HepG2 (cell line): ENCODE data around the gene SOX13. TPM values are rescaled to one million over a fixed set of nuclear protein-coding genes. Genes with fewer than 3 reads are reported as not detected.
A peak's percentile ranks its signal among the peaks of the same experiment; 100 is the strongest.

Experiments
- GTF2F1 ChIP-seq: fragments of 150-350 bp; IDR thresholded peaks from 2 replicates; pipeline ENCODE4 v1.6.1; 2014; ENCODE audit warnings: low read length
- HDAC1 ChIP-seq: sonication (generic); formaldehyde crosslinking; IDR thresholded peaks from 2 replicates; pipeline ENCODE4 v1.5.1; 2020; ENCODE audit warnings: mild to moderate bottlenecking, missing genetic modification reagents
- IKZF1 ChIP-seq: fragments of 450-650 bp; IDR thresholded peaks from 2 replicates; pipeline ENCODE4 v1.7.1; 2016
- KMT2A ChIP-seq: sonication (generic); formaldehyde crosslinking; IDR thresholded peaks from 2 replicates; pipeline ENCODE4 v1.4.0; 2020; ENCODE audit warnings: missing genetic modification reagents
- PHF8 ChIP-seq: sonication (generic); formaldehyde crosslinking; IDR thresholded peaks from 2 replicates; pipeline ENCODE4 v1.5.0; 2020; ENCODE audit warnings: missing genetic modification reagents
- PPARG ChIP-seq: conservative IDR thresholded peaks from 2 replicates; pipeline ENCODE4 v1.6.1; 2016; ENCODE audit warnings: missing biosample characterization, missing genetic modification reagents
- SP2 ChIP-seq: sonication (generic); formaldehyde crosslinking; IDR thresholded peaks from 2 replicates; pipeline ENCODE4 v1.5.1; 2020; ENCODE audit warnings: mild to moderate bottlenecking, missing genetic modification reagents
- ZBTB38 ChIP-seq: sonication (generic); formaldehyde crosslinking; IDR thresholded peaks from 2 replicates; pipeline ENCODE4 v1.5.1; 2020; ENCODE audit warnings: mild to moderate bottlenecking, missing genetic modification reagents
- ZNF333 ChIP-seq: sonication (generic); formaldehyde crosslinking; IDR thresholded peaks from 2 replicates; pipeline ENCODE4 v1.4.0; 2020; ENCODE audit warnings: mild to moderate bottlenecking, missing genetic modification reagents, borderline replicate concordance
- ZNF367 ChIP-seq: sonication (generic); formaldehyde crosslinking; IDR thresholded peaks from 2 replicates; pipeline ENCODE4 v1.4.0; 2020; ENCODE audit warnings: missing genetic modification reagents, borderline replicate concordance
- ZNF570 ChIP-seq: sonication (generic); formaldehyde crosslinking; IDR thresholded peaks from 2 replicates; pipeline ENCODE4 v1.4.0; 2020; ENCODE audit warnings: mild to moderate bottlenecking, missing genetic modification reagents, borderline replicate concordance
- ZNF672 ChIP-seq: sonication (generic); formaldehyde crosslinking; IDR thresholded peaks from 2 replicates; pipeline ENCODE4 v1.8.1; 2022; ENCODE audit warnings: missing genetic modification reagents
- ZSCAN22 ChIP-seq: sonication (generic); formaldehyde crosslinking; IDR thresholded peaks from 2 replicates; pipeline ENCODE4 v1.4.0; 2020; ENCODE audit warnings: mild to moderate bottlenecking, missing genetic modification reagents
- polyA plus RNA-seq, 8 experiments: library from polyadenylated mRNA; depleted of rRNA in 3 of 8; stranded (reverse) in 7 of 8; unstranded in 1 of 8; fragments of >200 nt; fragmentation: Illumina TruSeq in 4 of 8; extraction: Trizol in 4 of 8; gene quantifications; 2 replicates each; pipeline versions ENCODE4 v1.2.1 to v1.2.3, GENCODE V29; 2011 to 2016; ENCODE audit warnings: low read depth in 4 of 8, missing spikeins in 1 of 8, mixed read lengths in 1 of 8; ENCODE audit not compliant: insufficient read depth in 1 of 8
- total RNA-seq, 5 experiments: library from RNA; depleted of rRNA; stranded (reverse); fragments of >200 nt; fragmentation: Illumina TruSeq; extraction: Trizol; gene quantifications; 2 replicates each; pipeline ENCODE4 v1.2.3, GENCODE V29; 2016; ENCODE audit warnings: low read depth in 1 of 5
- TF ChIP-seq, protein P1 (sequence below): sonication (generic); formaldehyde crosslinking; conservative IDR thresholded peaks from 2 replicates; pipeline ENCODE4 v1.4.0; 2020; ENCODE audit warnings: mild to moderate bottlenecking, missing genetic modification reagents, moderate library complexity
- TF ChIP-seq, protein P2 (sequence below): sonication (generic); formaldehyde crosslinking; IDR thresholded peaks from 2 replicates; pipeline ENCODE4 v1.9.0; 2021; ENCODE audit warnings: mild to moderate bottlenecking, missing genetic modification reagents
- TF ChIP-seq, protein P3 (sequence below): sonication (generic); formaldehyde crosslinking; IDR thresholded peaks from 2 replicates; pipeline ENCODE4 v1.4.0; 2020; ENCODE audit warnings: low read depth, mild to moderate bottlenecking, missing genetic modification reagents

SOX13 gene
- total and polyA plus RNA-seq, 2 of the 13 experiments (the other 11 are each of a cell fraction or from before 2014, with no cell fraction given) = 13.3 to 15.8 TPM

DNA sequence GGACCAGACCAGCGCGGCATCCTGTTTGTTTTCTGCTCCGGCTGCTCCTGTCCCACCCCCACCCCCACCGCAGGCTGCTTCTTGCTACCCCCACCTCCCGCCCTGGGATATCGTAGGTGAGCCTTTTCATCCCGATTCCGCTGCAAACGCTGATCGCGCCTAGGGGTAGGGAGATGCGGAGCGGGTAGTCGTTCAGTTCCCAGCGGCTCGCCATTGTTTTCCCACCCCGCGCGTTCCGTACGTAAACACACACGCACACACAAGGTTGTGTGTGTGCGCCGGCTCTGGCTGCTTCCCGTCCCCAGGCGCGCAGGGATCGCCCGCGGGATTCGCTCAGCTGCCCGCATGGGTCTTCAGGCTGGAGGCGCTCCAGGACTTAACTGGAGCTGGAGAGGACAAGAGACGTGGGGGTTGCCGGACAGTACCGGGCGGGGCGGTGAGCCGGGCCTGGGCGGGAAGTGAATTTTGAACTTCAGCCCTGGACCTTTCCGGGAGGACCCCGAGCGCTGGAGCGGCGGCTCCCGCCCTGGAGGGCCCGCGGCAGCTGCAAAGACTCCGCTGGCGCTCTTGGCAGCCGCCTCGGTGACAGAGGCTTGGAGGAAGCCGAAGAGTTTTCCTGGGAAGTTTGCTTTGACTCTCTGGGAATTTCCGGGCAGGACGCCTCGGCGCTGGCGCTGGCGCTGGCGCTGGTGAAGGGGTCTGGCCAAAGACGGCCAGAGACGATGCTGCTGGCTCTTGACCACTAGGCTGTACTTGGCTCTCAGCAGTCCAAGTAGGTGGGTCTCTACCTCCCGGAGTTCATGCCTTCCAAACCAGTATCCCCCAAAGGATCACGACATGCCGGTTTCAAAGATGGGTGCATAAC lies 1.6 kb downstream of the SOX13 start (continued):
- TF ChIP-seq, protein P1, sequence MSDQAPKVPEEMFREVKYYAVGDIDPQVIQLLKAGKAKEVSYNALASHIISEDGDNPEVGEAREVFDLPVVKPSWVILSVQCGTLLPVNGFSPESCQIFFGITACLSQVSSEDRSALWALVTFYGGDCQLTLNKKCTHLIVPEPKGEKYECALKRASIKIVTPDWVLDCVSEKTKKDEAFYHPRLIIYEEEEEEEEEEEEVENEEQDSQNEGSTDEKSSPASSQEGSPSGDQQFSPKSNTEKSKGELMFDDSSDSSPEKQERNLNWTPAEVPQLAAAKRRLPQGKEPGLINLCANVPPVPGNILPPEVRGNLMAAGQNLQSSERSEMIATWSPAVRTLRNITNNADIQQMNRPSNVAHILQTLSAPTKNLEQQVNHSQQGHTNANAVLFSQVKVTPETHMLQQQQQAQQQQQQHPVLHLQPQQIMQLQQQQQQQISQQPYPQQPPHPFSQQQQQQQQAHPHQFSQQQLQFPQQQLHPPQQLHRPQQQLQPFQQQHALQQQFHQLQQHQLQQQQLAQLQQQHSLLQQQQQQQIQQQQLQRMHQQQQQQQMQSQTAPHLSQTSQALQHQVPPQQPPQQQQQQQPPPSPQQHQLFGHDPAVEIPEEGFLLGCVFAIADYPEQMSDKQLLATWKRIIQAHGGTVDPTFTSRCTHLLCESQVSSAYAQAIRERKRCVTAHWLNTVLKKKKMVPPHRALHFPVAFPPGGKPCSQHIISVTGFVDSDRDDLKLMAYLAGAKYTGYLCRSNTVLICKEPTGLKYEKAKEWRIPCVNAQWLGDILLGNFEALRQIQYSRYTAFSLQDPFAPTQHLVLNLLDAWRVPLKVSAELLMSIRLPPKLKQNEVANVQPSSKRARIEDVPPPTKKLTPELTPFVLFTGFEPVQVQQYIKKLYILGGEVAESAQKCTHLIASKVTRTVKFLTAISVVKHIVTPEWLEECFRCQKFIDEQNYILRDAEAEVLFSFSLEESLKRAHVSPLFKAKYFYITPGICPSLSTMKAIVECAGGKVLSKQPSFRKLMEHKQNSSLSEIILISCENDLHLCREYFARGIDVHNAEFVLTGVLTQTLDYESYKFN (CRISPR knock-in tag) = peak; percentile 74
- TF ChIP-seq ZBTB38 (peak; percentile 15; the same call in 1 of the 2 replicates), IKZF1 (no peak), ZNF672 (CRISPR knock-in tag) (no peak), ZNF367 (CRISPR knock-in tag) (0 out of 2 replicates have a peak, but pooled peaks have one; percentile 61), PHF8 (CRISPR knock-in tag) (peak; percentile 57), KMT2A (CRISPR knock-in tag) (peak; percentile 52), ZNF570 (no peak), SP2 (CRISPR knock-in tag) (no peak), ZSCAN22 (CRISPR knock-in tag) (no peak), GTF2F1 (no peak), PPARG (CRISPR knock-in tag) (no peak), HDAC1 (CRISPR knock-in tag) (peak; percentile 74; the same call in 1 of the 2 replicates), ZNF333 (CRISPR knock-in tag) (no peak)
- TF ChIP-seq, protein P2, sequence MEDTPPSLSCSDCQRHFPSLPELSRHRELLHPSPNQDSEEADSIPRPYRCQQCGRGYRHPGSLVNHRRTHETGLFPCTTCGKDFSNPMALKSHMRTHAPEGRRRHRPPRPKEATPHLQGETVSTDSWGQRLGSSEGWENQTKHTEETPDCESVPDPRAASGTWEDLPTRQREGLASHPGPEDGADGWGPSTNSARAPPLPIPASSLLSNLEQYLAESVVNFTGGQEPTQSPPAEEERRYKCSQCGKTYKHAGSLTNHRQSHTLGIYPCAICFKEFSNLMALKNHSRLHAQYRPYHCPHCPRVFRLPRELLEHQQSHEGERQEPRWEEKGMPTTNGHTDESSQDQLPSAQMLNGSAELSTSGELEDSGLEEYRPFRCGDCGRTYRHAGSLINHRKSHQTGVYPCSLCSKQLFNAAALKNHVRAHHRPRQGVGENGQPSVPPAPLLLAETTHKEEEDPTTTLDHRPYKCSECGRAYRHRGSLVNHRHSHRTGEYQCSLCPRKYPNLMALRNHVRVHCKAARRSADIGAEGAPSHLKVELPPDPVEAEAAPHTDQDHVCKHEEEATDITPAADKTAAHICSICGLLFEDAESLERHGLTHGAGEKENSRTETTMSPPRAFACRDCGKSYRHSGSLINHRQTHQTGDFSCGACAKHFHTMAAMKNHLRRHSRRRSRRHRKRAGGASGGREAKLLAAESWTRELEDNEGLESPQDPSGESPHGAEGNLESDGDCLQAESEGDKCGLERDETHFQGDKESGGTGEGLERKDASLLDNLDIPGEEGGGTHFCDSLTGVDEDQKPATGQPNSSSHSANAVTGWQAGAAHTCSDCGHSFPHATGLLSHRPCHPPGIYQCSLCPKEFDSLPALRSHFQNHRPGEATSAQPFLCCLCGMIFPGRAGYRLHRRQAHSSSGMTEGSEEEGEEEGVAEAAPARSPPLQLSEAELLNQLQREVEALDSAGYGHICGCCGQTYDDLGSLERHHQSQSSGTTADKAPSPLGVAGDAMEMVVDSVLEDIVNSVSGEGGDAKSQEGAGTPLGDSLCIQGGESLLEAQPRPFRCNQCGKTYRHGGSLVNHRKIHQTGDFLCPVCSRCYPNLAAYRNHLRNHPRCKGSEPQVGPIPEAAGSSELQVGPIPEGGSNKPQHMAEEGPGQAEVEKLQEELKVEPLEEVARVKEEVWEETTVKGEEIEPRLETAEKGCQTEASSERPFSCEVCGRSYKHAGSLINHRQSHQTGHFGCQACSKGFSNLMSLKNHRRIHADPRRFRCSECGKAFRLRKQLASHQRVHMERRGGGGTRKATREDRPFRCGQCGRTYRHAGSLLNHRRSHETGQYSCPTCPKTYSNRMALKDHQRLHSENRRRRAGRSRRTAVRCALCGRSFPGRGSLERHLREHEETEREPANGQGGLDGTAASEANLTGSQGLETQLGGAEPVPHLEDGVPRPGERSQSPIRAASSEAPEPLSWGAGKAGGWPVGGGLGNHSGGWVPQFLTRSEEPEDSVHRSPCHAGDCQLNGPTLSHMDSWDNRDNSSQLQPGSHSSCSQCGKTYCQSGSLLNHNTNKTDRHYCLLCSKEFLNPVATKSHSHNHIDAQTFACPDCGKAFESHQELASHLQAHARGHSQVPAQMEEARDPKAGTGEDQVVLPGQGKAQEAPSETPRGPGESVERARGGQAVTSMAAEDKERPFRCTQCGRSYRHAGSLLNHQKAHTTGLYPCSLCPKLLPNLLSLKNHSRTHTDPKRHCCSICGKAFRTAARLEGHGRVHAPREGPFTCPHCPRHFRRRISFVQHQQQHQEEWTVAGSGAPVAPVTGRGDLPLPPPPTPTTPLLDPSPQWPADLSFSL (CRISPR knock-in tag) = peak; percentile 70
- TF ChIP-seq, protein P3, sequence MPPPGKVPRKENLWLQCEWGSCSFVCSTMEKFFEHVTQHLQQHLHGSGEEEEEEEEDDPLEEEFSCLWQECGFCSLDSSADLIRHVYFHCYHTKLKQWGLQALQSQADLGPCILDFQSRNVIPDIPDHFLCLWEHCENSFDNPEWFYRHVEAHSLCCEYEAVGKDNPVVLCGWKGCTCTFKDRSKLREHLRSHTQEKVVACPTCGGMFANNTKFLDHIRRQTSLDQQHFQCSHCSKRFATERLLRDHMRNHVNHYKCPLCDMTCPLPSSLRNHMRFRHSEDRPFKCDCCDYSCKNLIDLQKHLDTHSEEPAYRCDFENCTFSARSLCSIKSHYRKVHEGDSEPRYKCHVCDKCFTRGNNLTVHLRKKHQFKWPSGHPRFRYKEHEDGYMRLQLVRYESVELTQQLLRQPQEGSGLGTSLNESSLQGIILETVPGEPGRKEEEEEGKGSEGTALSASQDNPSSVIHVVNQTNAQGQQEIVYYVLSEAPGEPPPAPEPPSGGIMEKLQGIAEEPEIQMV (CRISPR knock-in tag) = no peak
